Hepatocyte (in vitro differentiated cells): ENCODE data around the gene MED13L.

Source experiments
- CTCF ChIP-seq: fragments of 200-600 bp; sonication (generic); IDR thresholded peaks from 2 replicates; pipeline ENCODE4 v1.5.1; 2016; ENCODE audit warnings: antibody characterized with exemption, mild to moderate bottlenecking; ENCODE audit not compliant: poor library complexity
- EZH2 ChIP-seq: fragments of 200-600 bp; sonication (generic); IDR thresholded peaks from 2 replicates; pipeline ENCODE4 v1.6.1; 2016; ENCODE audit warnings: antibody characterized with exemption, mild to moderate bottlenecking, borderline replicate concordance
- EZH2phosphoT487 ChIP-seq: fragments of 200-600 bp; sonication (generic); IDR thresholded peaks from one replicate; pipeline ENCODE4 v1.6.1; 2018; ENCODE audit warnings: antibody characterized with exemption, mild to moderate bottlenecking, low read depth, moderate library complexity; ENCODE audit not compliant: unreplicated experiment, severe bottlenecking

- no peak for TF ChIP-seq CTCF
- TF ChIP-seq EZH2phosphoT487 = no peak
- TF ChIP-seq EZH2 = no peak
Measured at GRCh38 chr12:116028619-116029018, 248.9 kb downstream of the MED13L start.
